Activated T-cell treated with anti-CD3 and anti-CD28 coated beads for 1 hour (primary cell): ENCODE data around the gene ATOH8.

ENCODE experiments used
- DNase-seq: peaks from one replicate; pipeline ENCODE4 v3.0.0-alpha.2; 2020; ENCODE audit warnings: low read depth

ATOH8 gene

DNA sequence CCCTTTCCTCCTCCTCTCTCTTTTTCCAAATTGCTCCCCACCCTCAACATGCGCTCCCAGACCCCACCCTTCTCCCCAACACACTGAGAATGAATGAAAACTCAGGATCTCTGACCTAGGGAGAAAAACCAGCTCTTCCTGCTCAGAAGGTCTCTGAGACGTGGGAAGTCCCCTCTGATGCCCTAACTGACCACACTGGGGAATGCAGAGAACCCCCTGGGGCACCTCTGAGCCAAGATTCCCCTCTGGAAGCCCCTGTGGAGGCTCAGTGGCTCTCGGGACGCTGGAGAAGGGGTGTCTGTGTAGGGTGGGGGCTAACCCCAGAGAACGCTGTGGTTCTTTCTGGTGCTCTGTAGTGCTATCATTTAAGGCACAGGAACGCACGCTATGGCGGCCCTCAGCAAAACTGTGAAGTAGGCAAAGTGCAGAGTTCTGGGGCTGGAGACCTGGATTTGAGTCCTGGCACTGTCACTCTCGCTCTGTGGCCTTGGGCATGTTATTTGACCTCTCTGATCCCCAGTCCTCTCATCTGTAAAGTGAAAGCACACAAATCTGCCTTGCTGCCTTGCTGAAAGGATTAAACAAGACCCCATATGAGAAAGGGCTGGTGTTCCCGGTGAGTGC lies 17.1 kb downstream of the ATOH8 start:
- no peak for DNase-seq

DNA sequence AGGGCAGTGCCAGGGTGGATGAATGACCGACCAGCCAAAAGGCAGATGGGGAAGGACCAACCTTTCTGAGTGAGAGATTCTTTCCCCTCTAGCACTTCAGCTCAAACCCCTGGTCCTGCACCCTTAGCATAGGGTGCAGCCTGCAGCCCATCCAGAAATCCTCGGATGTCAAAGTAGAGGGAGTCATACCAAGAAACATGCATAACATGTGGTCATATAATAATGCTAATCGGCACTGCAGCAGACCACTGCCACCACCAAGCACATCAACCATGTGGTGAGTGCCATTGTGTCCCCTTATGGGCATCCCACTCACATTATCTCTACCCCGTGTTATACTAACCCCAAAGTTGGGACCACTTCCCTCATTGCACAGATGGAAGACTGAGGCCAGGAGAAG lies 17.7 kb downstream of the ATOH8 start:
- no peak for DNase-seq

DNA sequence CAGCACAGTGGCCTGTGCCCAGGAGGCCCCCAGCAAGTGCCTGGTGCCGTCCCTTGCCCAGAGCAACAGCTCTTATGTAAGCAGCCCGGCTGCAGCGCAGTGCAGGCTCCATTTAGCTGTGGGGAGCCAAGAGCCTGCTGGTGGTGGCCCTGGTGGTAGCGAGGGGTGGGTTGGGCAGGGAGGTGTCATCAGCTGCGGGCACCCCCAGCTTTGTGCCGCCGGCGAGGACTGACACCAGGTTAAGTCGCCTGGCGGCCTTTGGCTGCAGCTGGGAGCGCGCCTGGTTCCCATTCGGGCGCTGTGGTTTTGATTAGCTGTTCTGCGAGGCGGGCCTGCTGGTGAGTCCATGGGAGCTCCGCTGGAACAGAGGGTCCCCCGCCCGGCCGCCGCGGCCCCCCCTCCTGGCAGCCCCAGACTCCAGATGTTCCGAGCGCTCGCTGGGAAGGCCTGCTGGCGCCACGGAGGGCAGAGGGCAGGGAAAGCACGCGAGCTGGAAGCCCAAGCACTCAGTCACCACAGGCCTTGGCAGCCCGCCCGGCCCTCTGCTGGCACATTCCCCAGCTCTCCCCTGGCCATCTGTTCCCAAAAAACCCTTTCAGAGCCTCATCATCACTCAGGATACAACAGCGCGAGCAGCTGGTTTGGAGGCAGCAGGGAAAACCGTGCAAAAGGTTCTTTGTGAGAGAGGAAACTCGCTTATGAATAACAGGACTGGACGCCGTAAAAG lies 18.4 kb downstream of the ATOH8 start:
- no peak for DNase-seq

DNA sequence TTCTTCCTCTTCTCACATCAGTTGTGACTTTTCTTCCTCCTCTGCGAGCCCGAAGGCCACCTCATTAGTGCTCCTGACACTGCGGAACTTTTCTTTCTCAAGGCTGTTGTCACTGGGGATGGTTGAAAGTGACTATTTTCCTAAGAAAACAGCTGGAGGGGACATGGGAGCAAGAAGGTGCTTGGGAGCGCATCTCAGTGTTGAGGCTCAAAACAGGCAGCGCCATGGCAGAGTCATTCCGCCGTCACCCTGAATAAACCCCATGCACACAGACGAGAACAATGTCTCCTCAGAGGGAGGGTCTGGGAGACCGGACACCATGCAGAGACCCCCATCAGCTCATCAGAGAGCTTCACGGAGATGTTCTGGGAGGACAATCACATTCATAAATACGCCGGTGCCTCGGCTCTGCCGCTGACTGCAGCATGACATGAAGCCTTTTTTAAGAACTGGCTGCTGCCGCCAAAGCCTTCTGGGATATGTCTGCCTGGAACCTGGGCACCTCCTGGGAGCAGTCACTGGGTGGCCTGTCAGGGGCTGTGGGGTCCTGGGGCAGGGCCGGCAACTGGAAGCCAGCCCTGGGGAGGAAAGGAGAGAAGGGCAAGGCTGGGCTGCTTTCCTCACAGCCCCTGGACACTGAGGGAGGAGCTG lies 19.2 kb downstream of the ATOH8 start:
- DNase-seq: no peak

DNA sequence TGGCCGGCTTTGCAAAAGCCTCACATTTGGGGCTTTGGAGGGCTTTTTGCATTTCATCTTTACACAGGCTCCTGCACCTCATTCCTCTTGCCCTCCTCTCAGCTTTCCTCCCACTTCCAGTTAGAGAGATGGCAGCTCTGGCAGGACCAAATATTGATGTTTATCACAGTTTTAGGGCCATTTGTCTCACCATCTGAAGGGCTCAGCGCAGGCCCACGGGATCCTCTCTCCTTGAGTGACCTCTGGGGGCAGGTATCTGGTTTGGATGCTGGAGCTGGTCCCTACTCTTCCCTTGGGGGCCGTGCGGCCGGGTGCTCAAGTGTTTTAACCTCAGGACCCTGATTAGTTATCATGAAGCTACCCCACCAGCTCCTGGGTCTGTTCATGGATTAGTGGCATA lies 19.9 kb downstream of the ATOH8 start:
- DNase-seq: no peak

DNA sequence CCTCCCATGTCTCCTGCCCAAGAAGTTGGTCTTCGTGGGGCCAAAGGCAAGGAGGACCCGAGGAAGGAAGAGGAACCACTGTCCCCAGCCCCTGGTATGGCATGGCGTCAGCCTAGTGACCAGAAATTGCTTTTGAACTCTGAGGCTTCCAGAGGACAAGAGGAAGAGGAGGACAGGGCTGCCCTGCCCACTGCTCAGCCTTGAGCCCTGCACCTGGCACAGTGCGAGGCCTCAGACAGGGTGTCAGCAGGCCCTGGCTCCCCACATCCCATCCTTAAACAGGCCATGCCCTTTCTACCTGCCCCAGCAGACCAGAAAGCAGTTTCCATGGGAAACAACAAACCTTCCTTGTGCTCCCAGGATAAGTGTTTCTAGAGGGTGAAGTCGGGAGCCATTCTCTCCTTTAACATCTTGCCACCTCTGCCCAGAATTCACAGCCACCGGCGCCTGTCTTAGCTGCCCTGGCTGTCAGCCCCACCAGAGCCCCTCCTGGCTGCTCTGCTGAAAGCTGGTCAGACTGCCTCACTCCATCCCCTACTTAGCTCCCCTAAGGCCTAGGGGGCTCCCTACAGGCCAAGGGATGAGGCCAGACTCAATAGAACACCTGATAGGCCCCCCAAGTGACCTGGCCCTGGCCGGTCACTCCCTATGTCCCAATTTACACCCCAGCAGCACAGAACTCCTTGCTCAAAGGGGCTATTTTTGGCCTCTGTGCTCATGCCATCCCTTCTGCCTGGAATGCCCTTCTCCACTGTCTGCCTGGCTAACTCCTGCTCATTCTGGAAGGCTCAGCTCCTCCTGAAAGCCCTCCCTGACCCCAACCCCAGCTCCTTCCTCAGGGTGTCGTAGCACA lies 20.6 kb downstream of the ATOH8 start:
- no peak for DNase-seq

DNA sequence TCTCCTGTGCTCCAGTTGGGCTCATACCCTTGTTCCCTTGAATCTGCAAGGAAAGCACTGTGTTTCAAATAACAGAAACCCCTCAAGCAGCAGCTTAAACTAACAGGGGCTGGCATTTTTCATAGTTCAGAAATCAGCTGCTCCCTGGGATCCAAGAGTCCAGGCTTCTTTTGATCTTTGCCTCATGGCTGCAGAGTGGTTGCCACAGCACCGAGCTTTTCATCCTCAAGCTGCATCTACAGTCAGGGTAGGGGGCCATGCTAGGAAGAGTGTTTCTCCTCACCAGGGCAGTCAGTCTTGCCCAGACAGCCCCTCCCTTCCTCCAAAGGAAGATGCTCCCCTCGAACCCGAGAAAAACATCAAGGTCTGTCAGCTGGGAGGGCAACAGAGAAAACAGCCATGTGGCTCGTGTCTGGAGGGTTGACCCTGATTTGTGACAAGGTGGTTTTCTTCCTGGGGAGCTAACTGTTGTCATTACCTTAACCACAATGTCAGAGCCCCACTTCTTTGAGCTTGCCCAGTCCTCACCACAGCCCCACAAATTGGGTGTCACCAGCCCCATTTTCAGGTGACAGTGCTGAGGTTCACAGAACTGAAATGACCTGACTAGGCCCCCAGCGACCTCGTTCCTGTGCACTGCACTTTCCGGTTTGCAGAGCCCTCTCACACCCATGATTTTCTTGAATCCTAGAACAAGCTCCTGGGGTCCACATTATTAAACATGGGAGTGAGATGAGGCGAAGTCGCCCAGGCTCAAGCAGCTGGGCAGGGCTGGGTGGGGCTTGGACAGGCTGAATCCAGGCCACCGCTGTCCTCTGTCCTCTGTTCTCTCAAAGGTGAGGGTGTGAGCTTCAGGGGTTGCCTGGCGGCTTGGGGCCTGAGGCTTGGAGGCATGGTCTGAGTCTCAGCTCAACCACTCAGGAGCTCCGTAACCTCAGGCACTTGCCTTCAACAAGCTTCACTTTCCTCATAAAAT lies 21.9 kb downstream of the ATOH8 start:
- no peak for DNase-seq

DNA sequence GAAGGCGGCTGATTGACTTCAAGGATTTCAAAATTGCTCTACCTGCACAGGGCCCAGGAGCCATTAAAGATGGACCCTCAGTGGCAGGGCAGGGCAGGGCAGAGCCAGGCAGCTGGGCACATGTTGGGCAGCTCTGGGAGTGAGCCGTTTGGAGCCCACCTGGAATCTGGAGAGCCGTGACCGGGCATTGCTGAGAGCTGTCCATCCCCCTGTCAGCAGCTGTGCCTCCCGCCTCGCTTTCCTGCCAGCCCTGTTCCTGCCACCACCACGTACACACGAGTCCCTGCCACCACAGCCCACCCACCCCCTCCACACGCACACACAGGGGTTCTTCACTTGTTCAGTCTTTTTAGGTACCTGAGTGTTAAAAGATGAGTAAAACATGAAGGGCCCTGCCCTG lies 22.9 kb downstream of the ATOH8 start:
- no peak for DNase-seq

DNA sequence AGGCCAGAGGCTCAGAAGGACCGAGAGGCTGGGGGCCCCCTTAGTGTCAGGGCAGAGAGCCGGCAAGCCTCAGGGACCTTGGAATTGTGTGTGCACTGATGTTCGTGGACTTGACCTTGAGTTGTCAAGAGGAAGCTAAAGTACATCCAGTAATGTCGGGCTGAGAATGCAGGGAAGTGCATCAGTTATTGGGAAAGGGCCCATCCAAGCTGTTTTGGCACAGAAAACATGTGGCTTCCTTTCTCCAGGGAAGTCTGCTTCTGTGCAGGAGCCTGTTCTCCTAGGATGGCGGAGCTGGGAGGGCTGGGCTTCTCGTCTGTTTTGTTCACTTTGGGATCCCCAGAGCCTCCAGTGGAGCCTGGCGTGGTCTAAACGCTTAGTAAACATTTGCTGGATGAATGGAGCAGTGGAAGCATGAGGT lies 23.7 kb downstream of the ATOH8 start:
- no peak for DNase-seq

DNA sequence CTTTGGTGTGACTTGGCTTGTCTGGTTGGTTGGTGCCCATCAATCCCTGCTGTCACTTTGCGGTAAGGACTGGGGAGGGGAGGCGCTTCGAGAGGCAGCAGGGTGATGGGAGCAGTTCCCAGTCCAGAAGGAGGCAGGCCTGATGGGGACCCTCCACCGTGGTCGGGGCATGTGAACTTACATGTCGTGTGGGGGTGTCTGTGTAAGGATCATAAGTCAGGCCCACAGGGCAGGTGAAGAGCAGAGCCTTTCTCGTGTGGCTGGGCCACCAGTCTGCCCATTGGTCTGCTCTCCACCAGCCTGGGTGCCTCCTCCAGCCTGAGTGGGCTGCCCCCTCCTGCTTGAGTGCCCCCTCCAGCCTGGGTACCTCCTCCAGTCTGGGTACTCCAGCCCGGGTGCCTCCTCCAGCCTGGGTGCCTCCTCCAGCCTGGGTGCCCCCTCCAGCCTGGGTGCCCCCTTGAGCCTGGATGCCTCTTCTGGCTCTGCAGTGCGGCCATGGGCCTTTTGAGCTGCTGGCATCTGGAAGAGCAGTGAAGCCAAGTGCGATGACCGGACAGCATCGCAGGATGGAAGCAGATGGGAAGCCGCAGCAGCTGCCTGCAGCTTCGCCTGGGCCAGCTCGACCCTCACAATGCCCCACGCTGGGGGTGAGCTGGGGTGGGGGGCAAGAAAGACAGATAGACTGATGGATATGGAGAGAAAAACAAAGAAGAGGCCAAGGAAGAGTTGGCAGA lies 25.0 kb downstream of the ATOH8 start:
- no peak for DNase-seq

DNA sequence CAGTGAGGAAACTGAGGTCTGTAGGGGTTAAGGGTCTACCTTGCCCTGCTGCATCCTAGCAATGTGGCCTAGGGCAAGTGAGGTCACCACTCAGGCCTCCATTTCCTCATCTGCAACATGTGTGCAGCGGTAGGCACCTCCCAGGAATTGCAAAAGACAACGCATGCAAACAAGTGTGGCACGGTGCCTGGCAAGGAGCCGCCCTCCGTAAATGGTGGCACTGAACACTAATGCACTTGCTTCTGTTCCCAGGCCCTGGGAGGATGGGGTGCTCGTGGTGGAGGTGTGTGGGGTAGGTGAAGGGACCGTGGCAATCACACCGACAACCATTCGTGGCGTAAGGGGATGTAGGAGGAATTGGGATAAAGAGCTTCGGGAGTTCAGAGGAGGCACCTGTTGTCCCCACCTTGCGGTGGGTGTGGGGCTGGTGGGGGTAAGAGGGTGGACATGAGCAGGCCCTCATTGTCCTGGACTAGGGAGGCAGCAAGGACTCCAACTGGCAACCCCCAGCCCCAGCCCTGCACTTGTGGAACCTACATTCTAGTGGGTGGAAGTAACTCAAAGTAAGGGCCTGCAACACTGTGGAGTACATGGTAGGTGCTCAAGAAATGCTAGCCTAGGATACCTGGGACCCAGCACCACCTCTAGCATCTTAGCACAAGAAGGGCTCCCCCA lies 26.0 kb downstream of the ATOH8 start:
- DNase-seq: no peak

DNA sequence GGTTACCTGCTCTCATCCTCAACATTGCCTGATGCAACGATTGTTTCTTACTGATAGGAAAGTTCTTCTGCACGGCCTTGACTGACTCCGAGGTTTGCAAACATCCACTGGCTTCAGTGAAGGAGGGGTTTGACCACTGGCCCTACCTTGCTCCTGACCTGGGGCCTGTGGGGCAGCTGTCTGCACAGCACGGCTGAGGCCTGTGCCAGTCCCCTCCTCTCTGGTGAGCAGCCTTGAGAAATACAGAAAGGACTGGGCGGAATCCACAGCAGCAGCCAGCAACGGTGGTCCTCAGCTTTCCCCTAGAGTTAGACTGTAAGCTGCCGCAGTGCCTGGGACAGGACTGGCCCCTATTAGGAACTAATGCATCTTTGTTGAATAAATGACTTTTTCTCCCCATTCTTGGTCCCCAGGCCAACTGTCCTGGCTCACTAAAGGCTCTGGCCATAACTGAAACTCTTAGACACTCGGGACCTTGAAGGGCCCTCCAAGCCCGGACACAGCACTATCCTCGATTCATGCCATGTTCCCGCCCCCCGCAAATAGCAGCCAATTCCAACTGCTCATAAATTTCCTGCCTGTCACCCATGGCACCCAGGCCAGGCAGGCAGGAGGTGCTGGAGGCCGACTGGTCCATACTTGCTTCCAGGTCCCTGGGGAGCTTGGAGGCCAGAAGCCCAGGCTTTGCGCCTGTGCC lies 26.7 kb downstream of the ATOH8 start:
- no peak for DNase-seq

DNA sequence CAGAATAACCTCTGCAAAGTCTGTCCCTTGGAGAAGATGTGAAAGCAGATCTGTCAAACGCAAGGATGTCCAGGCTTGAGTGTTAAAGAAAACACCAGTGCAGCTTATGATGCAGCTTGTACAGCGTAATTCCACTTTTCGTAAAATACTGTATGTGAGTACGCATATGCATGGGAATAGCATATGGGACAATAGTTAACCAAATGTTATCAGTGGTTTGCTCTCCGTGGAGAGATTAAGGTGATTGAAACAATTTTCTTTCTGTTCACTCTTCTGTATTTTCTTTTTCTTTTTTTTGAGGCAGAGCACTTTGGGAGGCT lies 27.2 kb downstream of the ATOH8 start:
- DNase-seq: no peak

DNA sequence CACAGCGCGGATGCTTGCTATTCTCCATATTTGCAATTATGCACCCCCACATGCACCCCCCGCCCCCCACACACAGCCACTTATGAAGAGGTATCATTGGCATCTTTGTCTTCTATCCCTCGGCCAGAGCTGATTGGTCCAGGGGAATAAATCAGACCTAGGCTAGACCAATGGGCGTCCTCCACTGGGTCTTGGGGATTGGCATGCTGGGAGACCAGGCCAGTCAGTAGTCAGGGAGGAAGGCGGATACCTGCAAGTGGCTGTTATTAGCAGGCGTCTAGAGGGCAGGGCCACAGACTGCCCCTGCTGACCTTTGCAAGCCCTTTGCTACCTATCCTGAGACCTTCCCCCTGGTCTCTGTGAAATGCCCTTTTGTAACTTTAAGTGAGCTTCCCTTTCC lies 30.0 kb downstream of the ATOH8 start:
- no peak for DNase-seq

DNA sequence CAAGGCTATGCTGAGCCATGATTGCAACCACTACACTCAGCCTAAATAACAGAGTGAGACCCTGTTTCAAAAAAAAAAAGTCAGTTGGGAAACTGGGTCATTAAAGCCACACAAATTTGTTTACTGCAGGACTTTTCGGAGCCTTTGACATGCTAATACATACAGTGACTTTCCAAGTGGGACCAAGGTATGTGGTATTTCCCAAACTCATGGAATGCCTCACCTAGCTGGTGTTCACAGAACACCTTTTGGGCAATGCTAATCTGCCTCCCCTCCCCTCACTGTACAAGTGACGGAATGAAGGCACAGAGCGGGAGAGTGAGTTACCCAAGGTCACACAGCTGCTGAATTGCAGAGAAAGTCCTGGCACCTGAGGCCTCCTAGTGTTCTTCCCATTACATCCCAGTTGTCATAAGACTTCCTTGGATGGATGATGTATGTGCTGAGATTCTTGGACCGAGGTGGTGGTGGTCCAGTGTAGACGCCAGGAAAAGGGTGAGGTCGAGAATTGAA lies 30.7 kb downstream of the ATOH8 start:
- no peak for DNase-seq

DNA sequence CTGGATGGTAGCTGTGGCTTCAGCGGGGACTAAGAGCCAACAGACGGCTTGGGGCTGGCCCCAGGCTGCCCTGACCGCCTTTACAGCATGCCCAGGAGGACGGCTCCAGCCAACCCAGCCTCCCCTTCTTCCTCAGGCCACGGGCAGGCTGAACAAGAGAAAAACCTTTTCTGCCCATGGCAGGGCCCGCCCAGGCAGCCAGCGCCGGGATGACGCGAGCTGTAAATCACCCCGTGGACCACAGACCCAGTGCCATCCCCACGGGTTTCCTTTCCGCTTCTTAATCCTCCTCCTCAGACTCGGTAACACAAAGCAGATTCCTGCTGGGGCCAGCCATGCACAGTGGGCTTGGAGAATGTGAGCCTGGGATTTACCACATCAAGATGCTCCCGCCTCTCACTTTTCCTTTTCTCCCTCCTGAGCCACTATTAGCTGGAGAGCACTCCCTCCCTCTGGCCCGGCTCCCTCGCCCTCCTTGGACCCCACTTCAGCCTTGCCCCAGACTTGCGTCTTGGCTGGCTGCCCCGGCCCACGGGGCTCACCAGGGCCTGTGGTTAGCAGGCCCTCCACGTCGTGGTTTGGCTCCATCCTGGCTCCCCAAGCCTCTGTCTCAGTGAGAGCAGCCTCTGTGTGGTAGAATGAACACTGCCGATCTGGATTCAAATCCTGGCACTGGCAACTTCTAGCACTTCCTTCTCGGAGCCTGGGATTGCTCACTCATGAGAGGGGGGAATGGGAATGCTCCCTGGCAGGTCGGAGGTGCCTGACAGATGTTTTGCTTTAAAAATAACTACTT lies 31.4 kb downstream of the ATOH8 start:
- no peak for DNase-seq

DNA sequence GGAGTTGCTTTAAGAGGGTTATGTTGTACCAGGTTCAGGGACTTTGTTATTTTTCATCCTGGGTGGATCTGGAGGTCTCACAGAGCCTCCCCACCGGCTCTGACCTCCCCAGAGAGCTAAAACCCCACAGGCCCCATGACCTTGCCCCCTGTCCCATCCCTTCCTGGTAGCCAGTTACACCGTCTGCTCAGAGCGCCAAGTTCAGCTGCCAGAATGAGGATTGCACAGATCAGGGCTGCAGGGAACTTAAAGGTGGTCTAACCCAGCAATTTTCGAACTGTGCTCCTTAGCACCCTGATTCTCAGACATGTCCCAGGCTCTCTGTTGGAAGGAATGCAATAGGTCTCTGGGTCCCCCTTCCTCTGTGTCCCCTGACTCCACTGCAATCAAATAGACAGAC lies 32.1 kb downstream of the ATOH8 start:
- DNase-seq: no peak

DNA sequence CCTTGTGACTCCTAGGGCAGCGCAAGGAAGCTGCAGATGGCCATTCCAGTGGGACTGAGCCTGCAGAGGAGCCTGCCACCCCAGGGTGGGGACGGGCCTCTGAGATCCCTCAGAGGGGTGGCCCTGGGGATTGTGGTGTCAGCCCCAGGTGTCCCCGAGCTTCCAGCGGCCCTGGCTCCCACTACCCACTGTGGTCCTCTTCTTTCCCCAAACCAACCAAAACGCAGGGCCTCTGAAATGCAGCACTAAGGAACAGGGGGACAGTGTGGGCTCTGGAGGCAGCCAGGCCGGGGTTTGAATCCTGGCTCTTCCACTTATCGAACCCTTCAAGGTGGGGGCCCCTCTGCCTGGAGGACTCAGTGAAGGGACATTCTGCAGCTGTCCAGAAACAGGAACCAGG lies 32.7 kb downstream of the ATOH8 start:
- DNase-seq: no peak

DNA sequence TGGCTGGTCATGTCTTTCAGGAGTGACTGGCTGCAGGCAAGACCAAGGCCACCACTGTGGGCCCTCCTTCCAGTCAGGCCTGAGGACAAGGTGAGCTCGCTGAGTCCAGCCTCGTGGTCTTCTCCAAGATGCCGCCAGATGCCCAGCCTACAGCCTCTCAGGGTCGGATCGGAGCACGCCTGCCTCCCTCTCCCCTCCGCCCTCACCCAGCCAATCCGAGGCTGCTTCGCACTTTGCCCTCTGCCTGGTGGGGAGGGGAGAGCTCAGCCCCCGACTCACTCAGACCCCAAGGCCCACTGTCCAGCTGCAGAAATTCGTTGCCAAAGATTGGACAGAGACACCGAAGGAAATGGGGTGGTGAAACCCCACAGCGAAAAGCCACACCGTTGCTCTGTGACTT lies 33.1 kb downstream of the ATOH8 start:
- DNase-seq: no peak
